HEK293 (cell line): ENCODE data around the gene ANKRD33B.

Source experiments
- CTCF ChIA-PET: fragments of 350-600 bp; formaldehyde crosslinking; extraction: SDS; loops from one replicate; lab custom pipeline; 2021; ENCODE audit warnings: antibody characterized with exemption; lab: Yijun Ruan, JAX
- POLR2A ChIA-PET: fragments of 300-600 bp; formaldehyde crosslinking; extraction: SDS; loops from one replicate; lab custom pipeline; 2020; ENCODE audit warnings: antibody characterized with exemption, inconsistent platforms; lab: Yijun Ruan, JAX
- H3K27ac ChIP-seq: fragments of 200-500 bp; sonication (Bioruptor generic); 2 replicates; pipeline ENCODE4 v1.5.1; 2014; ENCODE audit warnings: low read depth, low read length, control low read depth, inconsistent platforms; ENCODE audit errors: extremely low read depth
- H3K36me3 ChIP-seq, 2 experiments: fragments of 200-500 bp in 1 of 2; sonication (Bioruptor generic) in 1 of 2; 1 replicate in 1 of 2; 2 replicates in 1 of 2; pipeline ENCODE4 v1.5.1; 2014 to 2017; ENCODE audit warnings: inconsistent platforms in 2 of 2, low read length in 2 of 2; ENCODE audit not compliant: control insufficient read depth in 2 of 2, insufficient read depth in 1 of 2
- H3K4me1 ChIP-seq: fragments of 200-500 bp; sonication (Bioruptor generic); 2 replicates; pipeline ENCODE4 v1.5.1; 2014; ENCODE audit warnings: mild to moderate bottlenecking, low read length, inconsistent platforms; ENCODE audit not compliant: control insufficient read depth, insufficient read depth
- H3K4me3 ChIP-seq: 2 replicates; pipeline ENCODE4 v1.5.1; 2011; ENCODE audit warnings: low read depth, mild to moderate bottlenecking, control low read depth, low read length, moderate library complexity
- H3K9me3 ChIP-seq: fragments of 200-500 bp; sonication (Bioruptor generic); 2 replicates; pipeline ENCODE4 v1.5.1; 2014; ENCODE audit warnings: low read depth, low read length, inconsistent platforms; ENCODE audit not compliant: control insufficient read depth, insufficient read depth
- BCL11A ChIP-seq: fragments of 450-650 bp; formaldehyde crosslinking; IDR thresholded peaks from 2 replicates; pipeline ENCODE4 v1.5.1; 2016; ENCODE audit warnings: low read depth, missing biosample characterization, missing genetic modification characterization
- BCL6B ChIP-seq: fragments of 450-650 bp; formaldehyde crosslinking; IDR thresholded peaks from 2 replicates; pipeline ENCODE4 v1.5.1; 2017; ENCODE audit warnings: missing biosample characterization, missing genetic modification characterization
- GFI1B ChIP-seq: fragments of 450-650 bp; formaldehyde crosslinking; IDR thresholded peaks from 2 replicates; pipeline ENCODE4 v1.5.1; 2016; ENCODE audit warnings: missing biosample characterization, missing genetic modification characterization
- GLIS1 ChIP-seq: fragments of 450-650 bp; formaldehyde crosslinking; IDR thresholded peaks from 2 replicates; pipeline ENCODE4 v1.5.1; 2016; ENCODE audit warnings: missing biosample characterization, missing genetic modification characterization
- IKZF3 ChIP-seq: fragments of 450-650 bp; IDR thresholded peaks from 2 replicates; pipeline ENCODE4 v1.5.0; 2018; ENCODE audit warnings: missing biosample characterization, mild to moderate bottlenecking, missing genetic modification characterization, moderate library complexity
- SETDB1 ChIP-seq: IDR thresholded peaks from one replicate; pipeline ENCODE4 v1.6.1; 2017; ENCODE audit warnings: mild to moderate bottlenecking, low read length, moderate library complexity, mixed read lengths; ENCODE audit not compliant: insufficient read length
- ZBTB26 ChIP-seq: fragments of 450-650 bp; formaldehyde crosslinking; optimal IDR thresholded peaks from 2 replicates; pipeline ENCODE3; 2016; ENCODE audit warnings: missing biosample characterization, mild to moderate bottlenecking, missing genetic modification characterization
- ZFP69B ChIP-seq: fragments of 450-650 bp; formaldehyde crosslinking; IDR thresholded peaks from 2 replicates; pipeline ENCODE4 v1.5.1; 2016; ENCODE audit warnings: missing biosample characterization, missing genetic modification characterization
- ZNF114 ChIP-seq: fragments of 450-650 bp; formaldehyde crosslinking; IDR thresholded peaks from 2 replicates; pipeline ENCODE4 v1.5.0; 2017; ENCODE audit warnings: missing biosample characterization, missing genetic modification characterization
- ZNF221 ChIP-seq: fragments of 450-650 bp; formaldehyde crosslinking; IDR thresholded peaks from 2 replicates; pipeline ENCODE4 v1.5.1; 2017; ENCODE audit warnings: missing biosample characterization, missing genetic modification characterization, borderline replicate concordance
- ZNF26 ChIP-seq: fragments of 450-650 bp; formaldehyde crosslinking; IDR thresholded peaks from 2 replicates; pipeline ENCODE4 v1.5.1; 2016; ENCODE audit warnings: missing biosample characterization, missing genetic modification characterization
- ZNF274 ChIP-seq, 2 experiments: fragments of 200-500 bp in 1 of 2; fragments of 450-650 bp in 1 of 2; sonication (Bioruptor generic) in 1 of 2; formaldehyde crosslinking in 1 of 2; IDR thresholded peaks; 2 replicates each; pipeline versions ENCODE4 v1.5.1 to v1.6.1; 2014 to 2016; ENCODE audit warnings: borderline replicate concordance in 1 of 2, inconsistent platforms in 1 of 2, low read length in 1 of 2, missing biosample characterization in 1 of 2, missing genetic modification characterization in 1 of 2
- ZNF555 ChIP-seq: fragments of 450-650 bp; formaldehyde crosslinking; conservative IDR thresholded peaks from 2 replicates; pipeline ENCODE4 v1.5.1; 2017; ENCODE audit warnings: missing biosample characterization, mild to moderate bottlenecking, missing genetic modification characterization, inconsistent platforms
- ZNF610 ChIP-seq: fragments of 450-650 bp; formaldehyde crosslinking; IDR thresholded peaks from 2 replicates; pipeline ENCODE4 v1.5.1; 2016; ENCODE audit warnings: missing biosample characterization, missing genetic modification characterization, borderline replicate concordance
- ZNF621 ChIP-seq: fragments of 450-650 bp; formaldehyde crosslinking; IDR thresholded peaks from 2 replicates; pipeline ENCODE4 v1.5.1; 2017; ENCODE audit warnings: missing biosample characterization, missing genetic modification characterization
- ZNF670 ChIP-seq: fragments of 450-650 bp; formaldehyde crosslinking; IDR thresholded peaks from 2 replicates; pipeline ENCODE4 v1.5.1; 2016; ENCODE audit warnings: missing biosample characterization, missing genetic modification characterization, low read depth
- ZNF76 ChIP-seq: fragments of 450-650 bp; formaldehyde crosslinking; IDR thresholded peaks from 2 replicates; pipeline ENCODE4; 2016; ENCODE audit warnings: low read depth, missing biosample characterization, missing genetic modification characterization, borderline replicate concordance
- ZNF792 ChIP-seq: fragments of 450-650 bp; formaldehyde crosslinking; IDR thresholded peaks from 2 replicates; pipeline ENCODE4 v1.5.1; 2016; ENCODE audit warnings: missing biosample characterization, missing genetic modification characterization
- ZNF830 ChIP-seq: fragments of 450-650 bp; IDR thresholded peaks from 2 replicates; pipeline ENCODE4 v1.5.0; 2018; ENCODE audit warnings: missing biosample characterization, missing genetic modification characterization, low read depth, mild to moderate bottlenecking, moderate library complexity

Gene ANKRD33B

GRCh38 chr5:10610058-10610457 lies 46.2 kb downstream of the ANKRD33B start:
- peaks cover 10% of the 10 kb centered on the region for H3K4me1 ChIP-seq
- TF ChIP-seq GLIS1 (tag by site-specific recombination) (peak; percentile 88), ZNF76 (tag by site-specific recombination) (no peak)
- no peak overlapping the region for H3K27ac ChIP-seq
- no peaks in the 10 kb centered on the region for H3K36me3 ChIP-seq
- no peak overlapping the region for H3K4me3 ChIP-seq
- no peaks in the 10 kb centered on the region for H3K9me3 ChIP-seq
- POLR2A ChIA-PET = no interaction called here
- CTCF ChIA-PET = interaction anchor here (0.6 to 0.9 kb wide), 2 partner anchors 161 to 245 kb away, joined by 4 read pairs; no protein-coding TSS in a partner anchor

- ChIA-PET CTCF (interaction anchor here (0.6 to 1.2 kb wide), 3 partner anchors 16 to 86 kb away, joined by 3 to 4 read pairs (median 3); no protein-coding TSS in a partner anchor), POLR2A (no interaction called here)
- Histone ChIP-seq H3K36me3 (no peaks in the 10 kb centered on the region), H3K9me3 (no peaks in the 10 kb centered on the region), H3K4me1 (peaks cover 10% of the 10 kb centered on the region), H3K4me3 (no peak overlapping the region), H3K27ac (no peak overlapping the region)
- TF ChIP-seq ZNF621 (tag by site-specific recombination) (no peak), ZNF830 (tag by site-specific recombination) (no peak), ZNF274 (IDR thresholded peaks at IDR 0.05; ENCODE audit: low read length) (no peak), ZNF274 (tag by site-specific recombination; IDR thresholded peaks at IDR 0.05; ENCODE audit: borderline replicate concordance) (no peak), BCL6B (no peak), ZNF114 (tag by site-specific recombination) (no peak), IKZF3 (tag by site-specific recombination) (no peak), GFI1B (tag by site-specific recombination) (no peak), BCL11A (tag by site-specific recombination) (no peak), ZNF792 (tag by site-specific recombination) (no peak), ZNF221 (no peak), ZNF670 (tag by site-specific recombination) (no peak), ZNF555 (tag by site-specific recombination) (no peak), ZFP69B (tag by site-specific recombination) (no peak), ZNF26 (tag by site-specific recombination) (no peak), ZBTB26 (tag by site-specific recombination) (no peak), ZNF610 (tag by site-specific recombination) (no peak), SETDB1 (no peak)
Measured at GRCh38 chr5:10611290-10611689, 47.4 kb downstream of the ANKRD33B start.
